ELR (cell line): ENCODE data around the gene RTN4R.
A peak's percentile ranks its signal among the peaks of the same experiment; 100 is the strongest.

ENCODE experiments used
- DNase-seq: peaks from one replicate; pipeline ENCODE4 v3.0.0-alpha.2; 2015; ENCODE audit warnings: low read depth

Gene RTN4R

DNA sequence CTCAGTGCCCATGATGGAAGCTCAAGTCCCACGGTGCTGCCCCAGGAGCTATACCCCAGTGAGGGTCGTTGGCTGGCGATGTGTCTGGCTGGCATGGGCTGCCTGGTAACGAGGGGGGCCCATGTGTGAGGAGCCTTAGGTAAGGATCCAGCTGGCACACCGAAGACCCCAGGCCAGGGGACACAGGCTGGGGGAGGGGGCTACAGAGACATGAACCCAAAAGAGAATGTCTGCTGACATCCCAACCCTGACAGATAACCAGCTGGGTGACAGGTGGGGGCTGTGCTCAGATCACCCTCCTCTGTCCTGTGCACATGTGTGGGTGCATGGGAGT lies 39.2 kb downstream of the RTN4R start:
- no peak for DNase-seq

DNA sequence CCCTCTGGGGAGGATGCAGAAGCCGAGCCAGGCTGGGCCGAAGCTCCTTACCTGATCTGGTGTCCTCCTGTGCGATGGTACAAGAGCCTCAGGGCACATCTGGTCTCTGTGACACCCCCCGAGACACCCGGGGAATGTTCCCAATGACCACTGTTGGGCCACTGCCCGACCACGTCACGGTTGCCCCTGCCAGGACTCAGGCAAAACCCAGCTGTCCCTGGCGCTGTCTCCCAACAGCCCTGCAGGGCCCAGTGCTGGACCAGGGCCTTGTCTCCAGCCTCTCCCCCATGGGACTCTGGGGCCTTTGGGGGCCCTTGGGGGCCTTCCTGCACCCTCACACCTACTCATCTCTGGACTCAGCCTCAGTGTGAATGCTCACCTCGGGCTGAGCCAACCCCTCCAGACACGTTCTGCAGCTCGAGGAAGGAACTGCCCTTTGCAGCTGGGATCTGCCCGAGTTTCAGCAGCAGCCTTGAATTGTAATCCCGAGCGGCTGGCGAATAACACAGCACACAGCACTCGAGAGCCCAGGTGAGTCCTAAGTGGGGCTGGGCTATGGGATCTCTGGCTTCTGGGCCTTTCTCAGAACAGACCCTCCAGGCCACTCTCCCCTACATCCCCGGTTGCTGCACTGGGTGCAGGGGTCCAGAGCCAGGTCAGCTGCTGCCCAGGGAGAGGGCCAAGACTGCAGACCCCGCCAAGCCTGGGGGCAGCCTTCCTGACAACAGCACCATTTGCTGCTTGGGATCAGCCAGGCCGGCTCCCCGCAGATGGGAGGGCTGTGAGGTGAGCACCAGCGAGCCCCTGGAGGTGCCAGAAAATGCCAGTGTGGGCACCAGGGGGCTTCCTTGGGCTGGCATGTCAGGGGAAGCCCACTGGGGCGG lies 39.8 kb downstream of the RTN4R start:
- DNase-seq, result no peak

DNA sequence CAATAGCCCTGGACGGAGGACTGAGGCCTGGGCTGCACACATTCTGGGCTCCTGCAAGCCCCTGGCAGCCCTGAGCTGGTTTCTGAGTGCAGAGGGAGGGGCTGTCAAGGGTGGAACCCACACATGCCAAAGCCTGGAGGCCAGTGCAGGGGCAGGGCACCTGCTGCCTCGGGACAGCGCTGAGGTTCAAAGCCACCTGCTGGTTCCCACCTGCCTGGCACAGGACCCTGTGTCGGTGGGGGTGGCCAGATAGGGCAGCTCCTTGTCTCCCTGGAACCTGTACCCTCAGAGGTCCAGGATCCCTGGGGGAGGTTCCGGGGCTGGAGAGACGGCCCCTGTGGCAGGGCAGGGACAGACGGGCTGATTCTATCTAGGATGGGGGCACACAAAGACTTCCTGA lies 40.8 kb downstream of the RTN4R start:
- no peak for DNase-seq

DNA sequence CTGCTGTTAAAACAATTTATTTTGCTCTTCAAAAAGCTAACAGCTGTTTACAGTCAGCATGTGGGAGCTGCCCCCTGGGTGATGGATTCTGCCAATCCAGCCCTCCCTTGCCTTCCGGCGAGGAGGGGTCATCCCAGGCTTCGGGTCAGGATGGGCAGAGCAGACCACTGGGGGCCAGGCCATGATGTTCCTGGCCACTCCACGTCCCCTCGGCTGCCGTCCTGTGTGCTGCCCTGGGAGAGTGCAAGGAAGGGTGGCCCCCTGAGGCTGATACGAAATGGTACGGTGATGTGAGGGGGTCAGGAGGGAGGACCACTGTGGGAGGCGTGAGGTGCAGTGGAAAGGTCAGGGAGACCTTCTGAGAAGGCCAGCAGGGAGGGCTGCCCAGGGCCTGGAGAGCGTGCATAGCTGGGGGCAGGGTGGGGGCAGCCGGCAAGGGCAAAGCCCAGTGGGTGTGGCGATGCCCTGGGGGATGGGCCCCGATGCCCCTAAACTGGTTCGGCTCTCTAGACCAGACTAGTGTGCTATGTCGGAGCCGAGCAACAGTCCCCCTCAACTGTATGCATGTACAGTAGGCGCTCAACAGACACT lies 41.3 kb downstream of the RTN4R start:
- no peak for DNase-seq

DNA sequence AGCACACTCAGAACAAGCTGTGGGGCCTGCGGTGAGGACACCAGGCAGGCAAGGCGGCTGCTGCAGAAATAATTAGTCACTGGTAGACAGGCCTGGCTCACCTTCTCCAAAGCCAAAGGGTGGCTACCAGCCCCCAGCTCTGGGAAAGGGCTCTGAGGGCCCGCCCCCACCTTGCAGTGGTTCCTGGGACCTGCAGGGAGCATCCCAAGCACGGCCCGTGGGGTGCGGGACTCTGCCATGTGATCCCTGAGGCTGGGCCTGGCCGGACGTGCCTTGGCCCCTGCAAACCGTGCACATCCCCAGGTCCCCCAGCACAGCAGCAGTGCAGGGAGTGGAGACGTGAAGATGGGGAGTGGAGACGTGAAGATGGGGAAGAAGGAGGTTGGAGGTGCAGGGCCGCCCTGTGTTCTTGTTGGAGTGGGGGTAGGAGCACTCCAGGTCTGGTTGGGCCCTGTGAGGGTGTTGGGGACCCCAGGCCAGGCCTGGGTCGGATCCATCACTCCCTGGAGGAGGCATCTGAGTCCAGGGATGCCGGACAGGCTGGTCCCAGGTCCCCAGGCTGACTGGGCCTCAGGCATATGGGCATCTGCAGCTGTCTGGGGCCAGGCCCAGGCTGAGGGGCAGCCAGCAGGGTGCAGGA lies 41.9 kb downstream of the RTN4R start:
- no peak for DNase-seq

DNA sequence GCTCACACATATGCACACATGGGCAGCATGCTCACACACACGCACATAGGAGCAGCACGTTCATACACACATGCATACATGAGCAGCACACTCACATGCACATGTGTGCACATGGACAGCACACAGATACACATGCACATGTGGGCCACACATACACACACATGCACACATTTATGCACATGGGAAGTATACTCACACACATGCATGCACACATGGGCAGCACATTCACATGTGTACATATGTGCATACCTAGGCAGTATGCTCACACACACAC lies 42.5 kb downstream of the RTN4R start:
- no peak for DNase-seq

DNA sequence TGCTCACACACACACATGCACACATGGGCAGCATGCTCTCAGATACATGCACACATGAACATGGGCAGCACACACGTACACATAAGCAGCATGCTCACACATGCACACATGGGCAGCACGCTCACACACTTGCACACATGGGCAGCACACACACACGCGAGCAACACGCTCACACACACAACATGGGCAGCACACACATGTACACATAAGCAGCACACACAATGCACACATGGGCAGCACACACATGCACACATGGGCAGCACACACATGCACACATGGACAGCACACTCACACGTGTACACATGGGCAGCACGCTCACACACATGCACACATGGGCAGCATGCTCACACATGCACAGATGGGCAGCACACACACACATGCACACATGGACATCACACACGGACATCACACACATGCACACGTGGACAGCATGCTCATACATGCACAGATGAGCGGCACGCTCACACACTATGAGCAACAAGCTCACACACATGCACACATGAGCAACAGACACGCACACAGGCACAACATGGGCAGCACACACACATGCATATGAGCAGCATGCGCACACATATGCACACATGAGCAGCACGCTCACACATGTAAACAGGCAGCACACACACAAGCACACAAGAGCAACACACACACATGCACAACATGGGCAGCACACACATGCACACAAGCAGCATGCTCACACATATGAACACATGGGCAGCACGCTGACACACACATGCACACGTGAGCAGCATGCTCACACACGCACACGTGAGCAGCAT lies 43.0 kb downstream of the RTN4R start:
- DNase-seq, result no peak

DNA sequence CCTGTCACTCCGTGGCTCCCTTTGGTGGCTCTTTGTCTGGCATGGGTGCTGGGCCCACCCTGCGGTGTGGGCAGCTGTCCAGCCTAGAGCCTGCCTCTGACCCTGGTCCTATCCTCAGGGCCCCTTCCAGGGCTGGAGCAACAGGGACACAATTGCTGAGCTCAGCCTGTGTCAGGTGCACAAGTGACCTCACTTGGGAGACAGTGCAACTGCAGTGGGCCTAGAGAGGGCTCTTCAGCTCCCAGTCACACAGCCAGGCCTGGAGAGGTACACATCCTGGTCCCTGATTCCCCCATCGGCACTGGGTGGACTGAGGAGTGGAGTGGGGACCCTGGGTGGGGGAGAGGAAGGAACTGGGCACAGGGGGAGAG lies 43.9 kb downstream of the RTN4R start:
- DNase-seq, result no peak

DNA sequence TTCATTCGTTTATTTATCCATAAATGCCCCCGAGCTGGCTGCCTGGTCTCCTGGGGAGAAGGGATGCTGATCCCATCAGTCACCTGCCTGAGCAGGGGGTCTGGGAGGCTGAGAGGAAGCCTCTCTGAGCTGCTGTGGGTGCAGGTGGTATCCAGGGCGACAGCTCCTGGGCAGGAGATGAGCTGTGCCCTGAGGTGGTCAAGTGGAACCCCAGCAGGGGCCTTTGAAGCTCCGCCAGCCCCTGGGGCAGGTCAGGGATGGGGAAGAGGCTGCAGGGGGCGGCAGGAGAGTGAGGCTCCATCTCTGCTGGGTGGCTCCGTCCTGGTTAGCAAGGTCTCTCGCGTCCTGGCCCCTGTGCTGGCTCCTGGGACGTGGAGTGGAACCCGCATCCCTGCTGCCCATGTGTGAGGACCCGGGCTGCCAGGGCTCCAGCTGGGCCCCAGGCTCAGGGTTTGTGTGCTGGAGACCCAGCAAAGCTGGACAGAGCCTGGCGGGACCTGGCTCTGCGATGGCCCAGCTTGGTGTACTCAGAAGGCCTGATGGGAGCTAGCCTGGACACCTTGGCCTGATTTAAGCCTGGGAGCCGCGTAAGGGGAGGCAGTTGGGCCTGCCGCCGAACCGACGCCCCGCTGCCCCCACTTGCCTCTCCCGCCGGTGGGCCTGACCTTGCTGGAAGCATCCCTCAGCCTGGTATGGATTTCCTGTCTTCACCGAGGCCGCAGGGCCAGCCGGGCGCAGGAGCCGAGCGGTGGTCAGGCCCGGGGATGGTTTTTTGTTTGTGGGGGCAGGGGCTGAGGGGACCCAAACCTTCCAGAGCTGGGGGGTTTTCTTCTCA lies 44.5 kb downstream of the RTN4R start:
- no peak for DNase-seq

DNA sequence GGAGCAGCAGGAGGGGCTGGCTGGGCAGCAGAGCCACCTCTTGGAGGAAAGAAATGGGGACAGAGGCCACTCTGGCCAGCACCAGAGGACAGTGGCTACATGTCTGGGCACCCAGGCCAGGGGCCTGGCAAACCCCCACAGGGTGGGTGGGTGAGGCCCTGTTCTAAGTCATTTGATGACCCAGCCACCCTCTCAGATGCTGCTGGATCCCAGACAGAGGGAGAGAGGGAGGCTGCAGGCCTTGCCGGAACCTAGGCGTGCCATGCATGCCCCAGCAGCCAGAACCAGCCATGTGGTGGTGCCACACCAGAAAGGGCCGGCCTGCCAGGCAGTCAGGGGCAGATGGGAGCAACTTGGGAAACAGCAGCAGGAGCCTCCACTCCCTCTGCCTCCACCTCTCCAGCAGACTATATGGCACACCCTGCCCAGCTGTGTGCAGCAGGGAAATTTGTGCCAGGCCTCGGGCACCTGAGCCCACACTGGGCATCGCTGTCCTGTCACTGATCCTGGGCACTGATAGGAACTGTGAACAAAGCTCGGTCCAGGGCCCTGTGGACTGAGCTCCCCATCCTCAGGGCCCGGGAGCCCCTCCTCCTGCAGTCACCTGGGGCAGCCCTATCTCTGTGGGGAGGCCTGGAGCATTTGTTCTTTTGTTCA lies 45.2 kb downstream of the RTN4R start:
- no peak for DNase-seq

DNA sequence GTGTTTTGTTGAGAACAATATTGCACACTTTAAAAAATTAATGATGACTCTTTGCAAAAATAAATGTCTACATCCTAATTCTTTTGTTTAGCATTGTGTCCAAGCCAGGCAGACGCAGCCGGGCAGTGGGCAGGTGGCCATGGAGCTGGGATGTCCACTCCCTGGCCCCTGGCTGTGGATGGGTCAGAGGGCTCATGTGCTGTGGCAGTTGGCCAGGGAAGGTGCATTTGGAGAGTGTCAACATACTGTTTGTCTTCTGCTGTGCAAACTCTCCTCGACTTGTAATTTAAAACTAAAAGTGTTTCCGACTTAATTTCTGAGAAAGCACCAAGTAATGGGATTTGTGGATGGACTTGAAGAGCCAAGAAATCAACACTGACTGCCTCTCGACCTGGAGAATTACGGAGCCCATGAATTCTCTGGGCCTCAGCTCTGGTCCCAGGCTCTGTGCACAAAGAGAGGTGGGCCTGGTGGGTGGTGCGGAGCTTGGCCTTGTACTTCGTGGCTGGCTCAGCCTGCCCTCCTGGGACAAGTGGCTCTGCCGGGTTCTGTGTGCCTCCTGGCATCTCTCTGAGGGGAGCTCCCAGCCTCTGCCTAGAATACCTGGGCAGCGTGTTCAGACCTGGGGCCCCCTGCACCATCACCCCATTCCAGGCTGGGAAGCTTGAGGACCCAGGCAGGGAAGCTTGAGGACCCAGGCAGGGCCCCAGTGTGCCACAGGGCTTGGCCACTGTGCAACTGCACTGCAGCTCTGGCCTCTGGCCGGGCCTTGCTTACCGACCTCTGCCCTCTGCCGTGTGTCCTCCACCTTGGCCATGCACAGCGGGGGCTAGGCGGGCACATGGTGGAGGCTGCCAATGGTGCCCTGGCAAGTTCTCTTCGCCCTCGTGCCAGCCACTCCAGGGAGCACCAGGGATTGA lies 46.4 kb downstream of the RTN4R start:
- no peak for DNase-seq

DNA sequence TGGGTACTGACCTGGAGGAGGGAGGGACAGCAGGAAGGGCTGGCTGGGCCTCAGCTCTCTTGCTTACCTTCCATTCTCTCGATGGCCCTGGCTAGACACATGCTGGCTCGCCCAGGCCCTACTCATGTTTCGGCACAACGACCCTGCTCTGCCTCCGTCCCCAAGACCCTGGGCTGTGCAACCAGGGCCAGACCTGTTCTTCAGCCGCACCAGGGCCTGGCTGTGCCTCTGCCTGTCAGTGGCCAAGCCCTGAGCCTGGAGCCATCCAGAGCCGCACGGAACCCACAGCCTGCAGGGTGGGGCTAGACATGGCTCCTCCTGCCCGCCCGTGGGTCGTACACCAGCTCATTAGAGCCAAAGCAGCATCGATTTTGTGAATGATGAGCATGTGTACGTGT lies 47.5 kb downstream of the RTN4R start:
- no peak for DNase-seq

DNA sequence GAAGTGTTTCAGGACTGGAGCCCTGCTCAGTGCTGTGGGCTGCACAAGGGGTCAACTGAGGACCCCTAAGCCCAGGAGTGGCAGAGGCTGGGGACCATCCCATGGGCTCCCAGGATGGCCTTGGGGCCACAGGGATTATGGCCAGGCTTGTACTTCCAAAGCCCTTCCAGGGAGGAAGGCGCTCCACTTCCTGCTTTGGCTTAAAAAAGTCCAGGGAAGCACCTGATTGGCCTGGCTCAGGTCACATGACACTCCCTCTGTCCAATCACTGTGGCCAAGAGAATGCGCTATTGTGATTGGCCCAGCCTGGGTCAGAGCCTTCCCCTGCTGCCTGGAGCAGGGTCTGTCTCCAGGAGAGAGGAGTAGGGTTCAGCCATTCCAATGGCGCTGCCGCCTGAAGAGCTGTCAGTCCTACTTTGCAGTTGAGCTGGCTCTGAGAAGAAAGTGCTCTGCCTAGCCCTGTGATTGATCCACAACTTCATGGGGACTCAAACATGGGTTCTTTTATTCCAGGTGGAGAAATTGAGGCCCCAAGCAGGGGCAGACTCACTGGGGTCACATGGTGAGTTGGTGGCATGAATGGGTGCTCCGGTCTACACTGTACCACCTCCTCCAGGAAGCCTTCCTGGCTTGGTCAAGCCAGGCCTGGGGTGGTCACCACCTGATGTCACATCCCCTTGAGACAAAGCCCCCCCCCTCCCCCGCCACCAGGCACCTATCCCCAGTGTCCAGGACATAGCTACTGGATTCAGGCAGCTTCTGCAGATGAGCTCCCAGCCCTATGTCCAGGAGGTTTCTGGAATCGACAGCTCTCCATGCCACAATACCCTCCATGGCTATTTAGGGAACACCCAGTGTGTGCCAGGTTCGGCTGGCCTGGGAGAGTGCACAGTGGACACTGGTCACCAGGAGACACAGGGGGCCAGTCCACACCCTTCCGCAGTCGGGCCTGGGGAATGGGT lies 48.2 kb downstream of the RTN4R start:
- DNase-seq, result peak; percentile 17

DNA sequence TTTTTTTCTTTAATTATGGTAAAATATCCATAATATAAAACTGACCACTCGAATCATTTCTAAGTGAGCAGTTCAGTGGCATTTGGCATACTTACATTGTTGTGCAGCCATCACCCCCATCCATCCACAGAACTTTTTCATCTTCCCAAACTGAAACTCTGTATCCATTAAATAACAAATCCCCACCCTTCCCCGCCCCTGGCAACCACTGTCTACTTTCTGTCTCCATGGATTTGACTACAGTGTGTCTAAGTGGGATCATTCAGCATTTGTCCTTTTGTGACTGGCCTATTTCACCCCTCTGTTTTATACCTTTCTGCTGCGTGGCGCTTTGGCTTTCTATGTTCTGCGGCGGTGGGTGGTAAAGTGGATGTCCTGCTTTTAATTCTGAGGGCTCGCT lies 49.1 kb downstream of the RTN4R start:
- DNase-seq, result no peak

DNA sequence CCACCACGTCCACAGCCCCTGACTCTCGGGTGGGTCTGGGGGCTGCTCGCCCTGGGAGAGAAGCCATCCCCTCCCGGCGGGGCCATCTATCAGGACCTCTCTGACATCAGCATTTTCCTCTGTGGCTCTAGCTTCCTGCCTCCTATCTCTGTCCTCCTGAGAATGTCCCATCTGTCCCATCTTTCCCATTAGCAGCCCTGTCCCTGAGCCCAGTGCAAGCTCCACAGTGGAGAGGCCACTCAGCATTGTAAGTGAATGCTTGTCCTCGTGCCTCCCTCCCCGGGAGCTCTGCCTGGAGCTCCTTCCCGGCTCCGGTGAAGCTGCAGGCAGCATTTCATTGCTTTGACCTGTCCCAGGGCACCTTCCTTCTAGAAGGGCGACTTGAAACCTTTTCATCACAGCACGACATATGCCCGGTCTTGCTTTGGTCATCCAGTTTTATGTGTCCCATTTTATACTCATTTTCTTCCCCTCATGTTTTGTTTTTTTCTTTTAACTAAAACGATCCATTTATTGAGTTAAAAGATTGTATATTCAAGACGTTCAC lies 49.7 kb downstream of the RTN4R start:
- DNase-seq, result no peak

DNA sequence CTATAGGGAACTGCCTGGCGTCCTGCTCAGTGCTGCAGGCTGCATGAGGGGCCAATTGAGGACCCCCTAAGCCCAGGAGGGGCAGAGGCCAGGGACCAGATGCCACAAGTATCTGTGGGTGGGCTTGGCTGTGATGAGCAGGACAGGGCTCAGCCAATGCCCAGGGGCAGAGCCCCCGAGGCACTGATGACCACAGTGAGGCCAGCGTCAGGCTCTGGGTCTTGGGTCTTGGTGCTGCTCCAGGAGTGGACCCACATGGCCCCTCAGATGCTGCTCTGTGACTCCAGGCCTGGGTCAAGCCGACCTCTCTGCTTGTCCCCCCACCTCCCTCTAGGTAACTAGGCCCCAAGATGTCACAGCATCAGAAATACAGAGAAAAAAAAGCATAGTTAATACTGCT lies 50.6 kb downstream of the RTN4R start:
- no peak for DNase-seq

DNA sequence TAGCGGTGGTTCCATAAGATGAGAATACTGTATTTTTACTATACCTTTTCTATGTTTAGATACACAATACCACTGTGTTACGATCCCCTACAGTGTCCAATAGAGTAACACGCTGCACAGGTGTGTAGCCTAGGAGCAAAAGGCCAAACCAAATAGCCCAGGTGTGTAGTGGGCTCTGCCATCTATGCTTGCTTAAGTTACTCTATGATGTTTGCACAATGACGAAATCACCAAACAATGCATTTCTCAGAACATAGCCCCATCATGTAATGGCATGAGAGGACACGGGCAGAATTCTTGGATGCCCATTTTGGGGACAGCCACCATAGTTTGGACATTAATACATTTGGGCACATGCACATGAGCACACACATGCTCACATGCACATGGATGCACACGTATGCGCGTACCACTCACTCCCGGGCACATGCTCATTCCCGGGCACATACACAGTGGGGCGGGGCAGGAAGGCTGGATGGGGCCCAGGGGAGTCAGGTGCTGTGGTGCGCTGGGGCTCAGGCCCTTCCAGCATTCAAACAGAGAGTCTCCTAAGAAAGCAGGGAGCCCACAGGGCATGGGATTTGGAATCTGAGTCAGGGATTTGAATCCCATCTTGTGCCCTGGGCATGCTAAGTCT lies 51.1 kb downstream of the RTN4R start:
- no peak for DNase-seq

DNA sequence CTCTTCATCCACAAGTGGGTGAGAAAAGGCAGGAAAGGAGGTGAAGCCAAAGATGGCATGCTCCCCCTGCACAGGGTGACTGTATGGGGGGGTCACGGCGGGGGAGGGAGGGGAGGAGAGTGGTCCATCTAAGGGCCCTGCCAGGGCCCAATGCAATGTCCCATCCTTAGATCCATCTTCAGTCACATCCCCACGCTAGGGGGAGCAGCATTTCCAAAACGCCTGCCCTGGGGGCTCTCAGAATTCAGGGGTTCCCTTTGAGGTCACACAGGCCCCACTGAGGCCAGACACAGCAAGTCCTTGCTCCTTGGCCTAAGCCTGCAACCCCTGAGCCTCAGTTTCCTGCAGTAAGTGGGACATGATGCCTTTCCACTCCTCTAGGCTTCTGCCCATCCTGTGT lies 52.4 kb downstream of the RTN4R start:
- DNase-seq, result no peak

DNA sequence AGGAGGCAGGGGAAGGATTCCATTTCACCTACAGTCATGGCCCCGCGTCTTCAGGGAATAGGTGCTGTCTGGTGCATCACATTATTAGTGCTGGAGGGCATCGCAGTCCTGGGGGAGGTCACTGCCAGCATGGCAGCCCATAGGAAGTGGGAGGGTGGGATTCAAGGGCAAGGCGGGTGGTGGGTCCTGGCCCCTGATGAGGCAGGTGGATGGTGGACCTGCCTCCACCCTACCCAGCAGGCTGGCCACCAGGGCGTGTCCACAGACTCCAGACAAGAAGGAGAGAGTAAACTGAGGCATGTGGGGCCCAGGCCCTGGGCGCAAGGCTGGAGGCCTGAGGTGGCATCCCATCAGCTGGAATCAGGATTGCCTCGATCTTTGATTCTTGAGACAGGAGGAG lies 53.3 kb downstream of the RTN4R start:
- no peak for DNase-seq
